Skeletal muscle tissue (tissue), 4 donors: Measurements from ENCODE around the gene GPD1. TPM values are rescaled to one million over a fixed set of nuclear protein-coding genes. Genes with fewer than 3 reads are reported as not detected.

Source experiments
- H3K27ac ChIP-seq: one replicate; pipeline ENCODE4 v1.7.0; 2013; ENCODE audit warnings: mild to moderate bottlenecking, low read depth, low read length, inconsistent platforms
- H3K27me3 ChIP-seq, 3 donors: one replicate each; pipeline ENCODE4 v1.7.0; 2013; ENCODE audit warnings: low read length in 3 of 3; ENCODE audit not compliant: control insufficient read depth in 3 of 3, insufficient read depth in 3 of 3
- H3K36me3 ChIP-seq, 3 donors: one replicate each; pipeline ENCODE4 v1.7.0; 2013; ENCODE audit warnings: low read length in 3 of 3; ENCODE audit not compliant: control insufficient read depth in 3 of 3, insufficient read depth in 3 of 3
- H3K4me1 ChIP-seq, 3 donors: one replicate each; pipeline ENCODE4 v1.7.0; 2013; ENCODE audit warnings: low read length in 3 of 3, mild to moderate bottlenecking in 3 of 3; ENCODE audit not compliant: control insufficient read depth in 3 of 3, insufficient read depth in 3 of 3
- H3K4me3 ChIP-seq, 3 donors: one replicate each; pipeline ENCODE4 v1.7.0; 2013; ENCODE audit warnings: low read length in 3 of 3
- H3K9ac ChIP-seq, 3 donors: one replicate each; pipeline ENCODE4 v1.7.0; 2013; ENCODE audit warnings: low read length in 3 of 3, mild to moderate bottlenecking in 3 of 3, moderate library complexity in 2 of 3, low read depth in 1 of 3
- H3K9me3 ChIP-seq, 3 donors: one replicate each; pipeline ENCODE4 v1.7.0; 2013; ENCODE audit warnings: low read length in 3 of 3; ENCODE audit not compliant: control insufficient read depth in 3 of 3
- total RNA-seq: library from RNA; depleted of rRNA; stranded (reverse); fragments of >200 nt; gene quantifications from one replicate; pipeline ENCODE4 v1.2.3, GENCODE V29; 2014
- donor health status: Osteomylitis.

The GPD1 gene
- total RNA-seq, 1 donor from 2014 or later = 104 TPM

GRCh38 chr12:50061171-50061570 is 42.6 kb upstream of the GPD1 start:
- no peak overlapping the region for H3K9ac ChIP-seq
- peaks cover 3 to 18% (median 17%) of the 10 kb centered on the region in 3 donors for H3K27me3 ChIP-seq
- H3K4me3 ChIP-seq = no peak overlapping the region
- H3K27ac ChIP-seq = no peak overlapping the region
- no peaks in the 10 kb centered on the region for H3K36me3 ChIP-seq
- H3K4me1 ChIP-seq = peaks cover 10 to 17% (median 15%) of the 10 kb centered on the region in 3 donors
- H3K9me3 ChIP-seq = no peaks in the 10 kb centered on the region

- no peak overlapping the region for H3K27ac ChIP-seq
- peaks cover 4 to 11% (median 5%) of the 10 kb centered on the region in 3 donors for H3K4me1 ChIP-seq
- H3K27me3 ChIP-seq = peaks cover 0 to 11% (median 9%) of the 10 kb centered on the region in 3 donors
- H3K4me3 ChIP-seq = no peak overlapping the region
- H3K36me3 ChIP-seq = no peaks in the 10 kb centered on the region
- no peak overlapping the region for H3K9ac ChIP-seq
- H3K9me3 ChIP-seq = no peaks in the 10 kb centered on the region
Measured at GRCh38 chr12:50061946-50062686, 41.7 kb upstream of the GPD1 start.

GRCh38 chr12:50062728-50063460 is 40.9 kb upstream of the GPD1 start:
- Histone ChIP-seq H3K27ac (no peak overlapping the region), H3K9me3 (no peaks in the 10 kb centered on the region), H3K4me1 (peaks cover 4 to 10% (median 4%) of the 10 kb centered on the region in 3 donors), H3K9ac (no peak overlapping the region), H3K4me3 (no peak overlapping the region), H3K36me3 (no peaks in the 10 kb centered on the region), H3K27me3 (peaks cover 0 to 10% (median 7%) of the 10 kb centered on the region in 3 donors)

- Histone ChIP-seq H3K4me1 (peaks cover 6 to 14% (median 11%) of the 10 kb centered on the region in 3 donors), H3K9ac (no peak overlapping the region)
Measured at GRCh38 chr12:50065726-50066310, 38.0 kb upstream of the GPD1 start.

GRCh38 chr12:50066402-50066801 is 37.4 kb upstream of the GPD1 start:
- Histone ChIP-seq H3K4me1 (peaks cover 4 to 11% (median 11%) of the 10 kb centered on the region in 3 donors), H3K27me3 (peaks cover 0 to 3% (median 2%) of the 10 kb centered on the region in 3 donors), H3K36me3 (no peaks in the 10 kb centered on the region), H3K9ac (no peak overlapping the region), H3K9me3 (no peaks in the 10 kb centered on the region), H3K27ac (no peak overlapping the region), H3K4me3 (no peak overlapping the region)

More at GRCh38 chr12:50065726-50066310, 38.0 kb upstream of the GPD1 start:
- Histone ChIP-seq H3K36me3 (no peaks in the 10 kb centered on the region), H3K27ac (no peak overlapping the region), H3K27me3 (peaks cover 0 to 3% (median 2%) of the 10 kb centered on the region in 3 donors), H3K4me3 (no peak overlapping the region), H3K9me3 (no peaks in the 10 kb centered on the region)

GRCh38 chr12:50069069-50069468 is 34.7 kb upstream of the GPD1 start:
- Histone ChIP-seq H3K4me3 (no peak overlapping the region), H3K9me3 (no peaks in the 10 kb centered on the region), H3K27me3 (peaks cover 0 to 2% (median 0%) of the 10 kb centered on the region in 3 donors), H3K4me1 (peaks cover 4 to 11% (median 9%) of the 10 kb centered on the region in 3 donors), H3K27ac (no peak overlapping the region), H3K36me3 (no peaks in the 10 kb centered on the region), H3K9ac (no peak overlapping the region)

GRCh38 chr12:50069539-50069938 is 34.3 kb upstream of the GPD1 start:
- no peak overlapping the region for H3K9ac ChIP-seq
- no peak overlapping the region for H3K27ac ChIP-seq
- H3K4me3 ChIP-seq = no peak overlapping the region
- H3K9me3 ChIP-seq = no peaks in the 10 kb centered on the region
- no peaks in the 10 kb centered on the region for H3K36me3 ChIP-seq
- peaks cover 4 to 11% (median 9%) of the 10 kb centered on the region in 3 donors for H3K4me1 ChIP-seq
- peaks cover 0 to under 1% (median 0%) of the 10 kb centered on the region in 3 donors for H3K27me3 ChIP-seq

GRCh38 chr12:50070314-50071060 is 33.3 kb upstream of the GPD1 start:
- H3K4me3 ChIP-seq = peak overlapping the region in 2 of 3 donors; percentile 13 to 68
- no peak overlapping the region for H3K27ac ChIP-seq
- peaks cover 8 to 14% (median 11%) of the 10 kb centered on the region in 3 donors for H3K4me1 ChIP-seq
- no peaks in the 10 kb centered on the region for H3K36me3 ChIP-seq
- H3K27me3 ChIP-seq = no peaks in the 10 kb centered on the region
- H3K9me3 ChIP-seq = no peaks in the 10 kb centered on the region
- peak overlapping the region in 1 of 3 donors; percentile 25 for H3K9ac ChIP-seq

- H3K36me3 ChIP-seq = no peaks in the 10 kb centered on the region
Measured at GRCh38 chr12:50072198-50072907, 31.5 kb upstream of the GPD1 start.

More at GRCh38 chr12:50072198-50072907, 31.5 kb upstream of the GPD1 start:
- Histone ChIP-seq H3K27ac (no peak overlapping the region), H3K9me3 (no peaks in the 10 kb centered on the region), H3K27me3 (no peaks in the 10 kb centered on the region), H3K4me3 (no peak overlapping the region), H3K9ac (no peak overlapping the region), H3K4me1 (peaks cover 8 to 11% (median 10%) of the 10 kb centered on the region in 3 donors)
